H1 (cell line): Measurements from ENCODE around the gene DSG4. TPM values are rescaled to one million over a fixed set of nuclear protein-coding genes. Genes with fewer than 3 reads are reported as not detected.

Experiments used
- CTCF ChIA-PET: fragments of 300-600 bp; sonication (Branson Sonifier 250); formaldehyde crosslinking; loops from one replicate; lab custom pipeline; 2021; ENCODE audit not compliant: partially characterized antibody; lab: Charles Lee
- POLR2A ChIA-PET: fragments of 300-600 bp; sonication (Branson Sonifier 250); formaldehyde crosslinking; loops from one replicate; lab custom pipeline; 2021; ENCODE audit warnings: inconsistent platforms; ENCODE audit not compliant: partially characterized antibody; lab: Charles Lee
- DNase-seq, 2 experiments: peaks; one replicate each; pipeline versions ENCODE4 v3.0.0 to v3.0.0-alpha.2; 2010 to 2022; ENCODE audit warnings: low spot score in 2 of 2, low read depth in 1 of 2, mixed read lengths in 1 of 2
- FAIRE-seq: peaks from 2 replicates; lab custom pipeline; 2011; peaks lifted over from hg19 to GRCh38; lab: Jason Lieb, UNC
- H2AFZ ChIP-seq: 2 replicates; pipeline ENCODE4 v1.8.1; 2012; ENCODE audit warnings: low read length, inconsistent platforms
- H2AK5ac ChIP-seq: 2 replicates; pipeline ENCODE4 v1.6.1; 2013; ENCODE audit warnings: low read depth, low read length
- H2BK120ac ChIP-seq: replicated peaks from 2 replicates; pipeline ENCODE3; 2013; ENCODE audit warnings: low read depth, low read length, inconsistent platforms
- H2BK12ac ChIP-seq: 2 replicates; pipeline ENCODE4 v1.6.1; 2013; ENCODE audit warnings: low read depth, low read length
- H2BK15ac ChIP-seq: 2 replicates; pipeline ENCODE4 v1.6.1; 2013; ENCODE audit warnings: low read length
- H2BK20ac ChIP-seq: 2 replicates; pipeline ENCODE4 v1.6.1; 2013; ENCODE audit warnings: low read length
- H2BK5ac ChIP-seq: 2 replicates; pipeline ENCODE4 v1.6.1; 2013; ENCODE audit warnings: low read depth, low read length
- H3K14ac ChIP-seq: 2 replicates; pipeline ENCODE4 v1.6.1; 2013; ENCODE audit warnings: inconsistent platforms; ENCODE audit not compliant: insufficient read length
- H3K18ac ChIP-seq: 2 replicates; pipeline ENCODE4 v1.6.1; 2013; ENCODE audit warnings: low read length; ENCODE audit errors: extremely low read depth
- H3K23ac ChIP-seq: 2 replicates; pipeline ENCODE4 v1.6.1; 2013; ENCODE audit warnings: inconsistent platforms; ENCODE audit not compliant: insufficient read length
- H3K23me2 ChIP-seq: 2 replicates; pipeline ENCODE4 v1.6.1; 2013; ENCODE audit warnings: low read depth, low read length
- H3K27ac ChIP-seq: 2 replicates; pipeline ENCODE4 v1.6.1; 2011; ENCODE audit warnings: low read depth, low read length, inconsistent platforms
- H3K27me3 ChIP-seq, 4 experiments: replicated peaks in 1 of 4; 1 replicate in 1 of 4; 2 replicates in 3 of 4; pipeline versions ENCODE4 v1.6.1 to v1.8.1; 2011 to 2013; ENCODE audit warnings: low read length in 3 of 4, mild to moderate bottlenecking in 3 of 4, inconsistent platforms in 2 of 4, mixed read lengths in 2 of 4, moderate library complexity in 1 of 4; ENCODE audit not compliant: control insufficient read depth in 3 of 4, insufficient read depth in 3 of 4; ENCODE audit errors: extremely low read depth in 1 of 4
- H3K36me3 ChIP-seq, 4 experiments: 2 replicates each; pipeline versions ENCODE4 v1.6.1 to v1.8.1; 2011 to 2013; ENCODE audit warnings: mild to moderate bottlenecking in 4 of 4, low read length in 3 of 4, moderate library complexity in 2 of 4, control low read depth in 1 of 4, inconsistent platforms in 1 of 4; ENCODE audit not compliant: insufficient read depth in 4 of 4, control insufficient read depth in 2 of 4
- H3K4ac ChIP-seq: replicated peaks from 2 replicates; pipeline ENCODE3; 2013; ENCODE audit warnings: low read length, low read depth, mixed read lengths, inconsistent platforms; ENCODE audit not compliant: insufficient read length
- H3K4me1 ChIP-seq, 4 experiments: replicated peaks in 1 of 4; 1 replicate in 1 of 4; 2 replicates in 3 of 4; pipeline versions ENCODE4 v1.6.1 to v1.8.1; 2011 to 2013; ENCODE audit warnings: low read length in 3 of 4, inconsistent platforms in 2 of 4, mixed read lengths in 1 of 4; ENCODE audit not compliant: insufficient read depth in 4 of 4, control insufficient read depth in 3 of 4
- H3K4me2 ChIP-seq, 2 experiments: 2 replicates each; pipeline versions ENCODE4 v1.6.1 to v1.8.1; 2011 to 2013; ENCODE audit warnings: low read depth in 2 of 2, low read length in 2 of 2, control low read depth in 1 of 2, inconsistent platforms in 1 of 2, mild to moderate bottlenecking in 1 of 2; ENCODE audit not compliant: insufficient read depth in 1 of 2
- H3K4me3 ChIP-seq, 4 experiments: fragments of 200-600, 300-600 bp in 1 of 4; sonication (generic), shearing (Covaris generic), sonication (Bioruptor Twin) in 1 of 4; 2 replicates each; pipeline versions ENCODE4 v1.5.1 to v1.8.1; 2011 to 2016; ENCODE audit warnings: low read length in 4 of 4, low read depth in 3 of 4, control low read depth in 2 of 4, inconsistent platforms in 2 of 4, mild to moderate bottlenecking in 2 of 4, mixed read lengths in 1 of 4, moderate library complexity in 1 of 4; ENCODE audit not compliant: insufficient read depth in 2 of 4; ENCODE audit errors: extremely low read depth in 1 of 4
- H3K56ac ChIP-seq: replicated peaks from 2 replicates; pipeline ENCODE3; 2013; ENCODE audit warnings: low read depth, mild to moderate bottlenecking, mixed read lengths, low read length, inconsistent platforms; ENCODE audit not compliant: insufficient read length
- H3K79me1 ChIP-seq: 2 replicates; pipeline ENCODE4 v1.6.1; 2013; ENCODE audit warnings: low read depth, low read length, control low read depth
- H3K79me2 ChIP-seq, 2 experiments: 2 replicates each; pipeline versions ENCODE4 v1.6.1 to v1.8.1; 2012 to 2013; ENCODE audit warnings: low read length in 2 of 2, mild to moderate bottlenecking in 2 of 2, inconsistent platforms in 1 of 2; ENCODE audit not compliant: insufficient read depth in 2 of 2, control insufficient read depth in 1 of 2
- H3K9ac ChIP-seq, 4 experiments: replicated peaks in 1 of 4; 1 replicate in 1 of 4; 2 replicates in 3 of 4; pipeline versions ENCODE4 v1.6.1 to v1.8.1; 2011 to 2013; ENCODE audit warnings: low read depth in 3 of 4, low read length in 3 of 4, control low read depth in 2 of 4, mild to moderate bottlenecking in 2 of 4, moderate library complexity in 2 of 4, inconsistent platforms in 1 of 4; ENCODE audit errors: extremely low read depth in 1 of 4
- H3K9me3 ChIP-seq, 2 experiments: 2 replicates each; pipeline versions ENCODE4 v1.6.1 to v1.8.1; 2012 to 2013; ENCODE audit warnings: mild to moderate bottlenecking in 2 of 2, moderate library complexity in 2 of 2, control low read depth in 1 of 2, inconsistent platforms in 1 of 2, low read depth in 1 of 2, low read length in 1 of 2, mixed read lengths in 1 of 2; ENCODE audit not compliant: insufficient read depth in 2 of 2
- H4K20me1 ChIP-seq, 2 experiments: replicated peaks in 1 of 2; 2 replicates each; pipeline versions ENCODE3 to v1.8.1; 2011 to 2013; ENCODE audit warnings: inconsistent platforms in 2 of 2, low read length in 2 of 2, mild to moderate bottlenecking in 1 of 2; ENCODE audit not compliant: insufficient read depth in 2 of 2, control insufficient read depth in 1 of 2
- H4K5ac ChIP-seq: 2 replicates; pipeline ENCODE4 v1.6.1; 2013; ENCODE audit warnings: low read length, low read depth, mixed read lengths, inconsistent platforms; ENCODE audit not compliant: insufficient read length
- H4K8ac ChIP-seq: 2 replicates; pipeline ENCODE4 v1.8.0; 2013; ENCODE audit warnings: mild to moderate bottlenecking, moderate library complexity, low read length, inconsistent platforms; ENCODE audit not compliant: insufficient read depth; ENCODE audit errors: extremely low read depth
- H4K91ac ChIP-seq: replicated peaks from 2 replicates; pipeline ENCODE3; 2013; ENCODE audit warnings: low read length, mixed read lengths, inconsistent platforms; ENCODE audit not compliant: insufficient read length
- BRCA1 ChIP-seq: IDR thresholded peaks from 2 replicates; pipeline ENCODE4 v1.6.1; 2012; ENCODE audit warnings: low read depth, low read length, improper control_type of control experiment
- RNF2 ChIP-seq: fragments of 200-900, 300-1000 bp; sonication (generic); IDR thresholded peaks from 2 replicates; pipeline ENCODE4 v1.7.1; 2016; ENCODE audit warnings: borderline replicate concordance, low read depth, mild to moderate bottlenecking, antibody characterized with exemption, low read length; ENCODE audit not compliant: poor library complexity, severe bottlenecking; ENCODE audit errors: missing control alignments
- WGBS, 2 experiments: shearing (Covaris generic) in 1 of 2; methylation state at CpG; one replicate each; pipeline versions ENCODE4 v1.1.6 to v1.1.7; 2013 to 2015; ENCODE audit warnings: low lambda C conversion rate in 2 of 2, mixed read lengths in 2 of 2, inconsistent platforms in 1 of 2, low coverage in 1 of 2, missing lambda C conversion rate in 1 of 2; ENCODE audit not compliant: insufficient replicate concordance in 2 of 2, insufficient coverage in 1 of 2, insufficient read length in 1 of 2; ENCODE audit errors: extremely low coverage in 1 of 2, missing lambda C conversion rate in 1 of 2; 5-methylcytosine and 5-hydroxymethylcytosine counted together
- polyA plus RNA-seq, 7 experiments: library from polyadenylated mRNA; depleted of rRNA in 3 of 7; stranded (reverse) in 5 of 7; unstranded in 2 of 7; fragments of >200 nt in 5 of 7; fragments of 200-250 nt in 2 of 7; gene quantifications; 1 replicate in 5 of 7; 2 replicates in 1 of 7; 4 replicates in 1 of 7; pipeline versions ENCODE4 v1.2.1 to v1.2.3, GENCODE V29; 2011 to 2013; ENCODE audit warnings: missing spikeins in 2 of 7, mixed read lengths in 2 of 7
- total RNA-seq: library from RNA; stranded (reverse); fragmentation: NEBNext Ultra II Directional; extraction: Animal tissue kit (Norgen Biotek cat#: 25700); gene quantifications from 2 replicates; pipeline ENCODE4 v1.2.1, GENCODE V29; 2021

The DSG4 gene
- total and polyA plus RNA-seq, 2 of the 8 experiments (the other 6 are each of a cell fraction or from before 2014, with no cell fraction given), result not detected

- no peak overlapping the region for H4K8ac ChIP-seq
- no peak overlapping the region for H2AK5ac ChIP-seq
- no peak overlapping the region for H2BK12ac ChIP-seq
- no peak overlapping the region for H3K56ac ChIP-seq
- H3K27ac ChIP-seq, result no peak overlapping the region
- H3K9me3 ChIP-seq, result no peaks in the 10 kb centered on the region
- no peak overlapping the region for H4K5ac ChIP-seq
- DNase-seq (no peak), FAIRE-seq (no peak)
- 86% methylated on average over 2 of the region's 2 CpGs; no CpG with 5 or more reads in 1 of the 2 experiments for WGBS, 2 experiments
- no peak overlapping the region for H3K23ac ChIP-seq
- H4K20me1 ChIP-seq, result no peaks in the 10 kb centered on the region
- H3K4ac ChIP-seq, result no peak overlapping the region
- H3K4me1 ChIP-seq, result no peaks in the 10 kb centered on the region
- no peak overlapping the region for H2BK20ac ChIP-seq
- H3K79me2 ChIP-seq, result no peaks in the 10 kb centered on the region
- H2BK5ac ChIP-seq, result no peak overlapping the region
- TF ChIP-seq RNF2 (no peak), BRCA1 (no peak)
- no peak overlapping the region for H2BK15ac ChIP-seq
- no peaks in the 10 kb centered on the region for H3K27me3 ChIP-seq
- H3K18ac ChIP-seq, result no peak overlapping the region
- H3K9ac ChIP-seq, result no peak overlapping the region
- H2AFZ ChIP-seq, result no peak overlapping the region
- H3K36me3 ChIP-seq, result no peaks in the 10 kb centered on the region
- no peaks in the 10 kb centered on the region for H3K79me1 ChIP-seq
- POLR2A ChIA-PET, result no interaction called here
- H3K4me3 ChIP-seq, result no peak overlapping the region
- H3K4me2 ChIP-seq, result no peak overlapping the region
- no peak overlapping the region for H4K91ac ChIP-seq
- H3K14ac ChIP-seq, result no peak overlapping the region
- no peak overlapping the region for H2BK120ac ChIP-seq
- no peaks in the 10 kb centered on the region for H3K23me2 ChIP-seq
- CTCF ChIA-PET, result interaction anchor here (1.3 to 6.1 kb wide), 4 partner anchors 13 to 128 kb away, joined by 3 to 47 read pairs (median 6); no protein-coding TSS in a partner anchor
Measured at GRCh38 chr18:31426021-31426420, 49.4 kb downstream of the DSG4 start.
